Placental epithelial cell (primary cell): Measurements from ENCODE around the gene SMC3. TPM values are rescaled to one million over a fixed set of nuclear protein-coding genes. Genes with fewer than 3 reads are reported as not detected.

Experiments used
- small RNA-seq: library from RNA; depleted of rRNA; stranded (forward); fragments of <200 nt; gene quantifications from one replicate; pipeline ENCODE3, GENCODE V24; 2012
- total RNA-seq: library from RNA; depleted of rRNA; stranded (reverse); fragments of >200 nt; gene quantifications from 2 replicates; pipeline ENCODE4 v1.2.3, GENCODE V29; 2012

SMC3 gene
- total RNA-seq: 11.0 and 14.1 TPM in 2 replicates

DNA sequence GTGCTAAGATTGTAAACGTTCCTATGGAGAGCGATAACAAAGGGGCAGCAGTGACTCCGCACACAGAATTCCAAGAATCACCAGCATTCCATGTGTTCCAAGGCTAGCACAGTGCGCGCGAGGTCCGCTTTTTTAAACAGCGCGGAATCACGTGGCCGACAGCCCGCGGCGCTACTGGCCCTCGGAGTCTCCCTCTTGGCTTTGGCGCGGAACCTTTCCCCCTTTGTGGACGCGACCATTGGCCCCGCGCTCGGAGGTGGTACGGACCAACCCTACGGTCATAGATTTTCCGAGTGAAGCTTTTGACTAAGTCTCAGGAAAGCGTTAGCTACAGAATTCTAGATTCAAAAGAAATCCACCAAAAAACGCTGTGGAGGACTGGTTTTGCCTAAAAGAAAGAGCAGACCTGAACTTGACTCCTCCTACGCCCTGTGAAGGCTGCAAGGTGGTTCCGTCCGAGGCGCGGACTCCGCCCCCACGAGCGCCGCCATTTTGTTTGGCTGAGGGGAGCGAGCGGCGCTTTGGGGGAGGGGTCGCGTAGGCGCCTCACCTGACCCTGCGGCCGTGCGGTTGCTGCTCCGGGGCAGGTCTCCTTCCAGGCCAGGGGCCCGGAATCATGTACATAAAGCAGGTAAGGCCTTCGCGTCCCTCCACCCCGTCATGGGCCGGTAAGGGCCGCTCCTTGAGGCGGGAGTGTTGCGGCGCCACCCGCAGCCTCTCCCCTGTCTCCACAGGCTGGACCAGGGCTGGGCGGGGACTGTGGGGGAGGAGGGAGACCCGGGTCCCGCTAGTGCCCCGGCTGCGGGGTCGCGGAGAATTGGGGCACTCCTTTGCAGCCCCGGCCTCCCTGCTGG lies at the start of gene SMC3:
TSS of gene SMC3 (plus strand) at position 495 of the 854 bp plus-strand sequence. CDS start at position 617, 122 bp downstream.

DNA sequence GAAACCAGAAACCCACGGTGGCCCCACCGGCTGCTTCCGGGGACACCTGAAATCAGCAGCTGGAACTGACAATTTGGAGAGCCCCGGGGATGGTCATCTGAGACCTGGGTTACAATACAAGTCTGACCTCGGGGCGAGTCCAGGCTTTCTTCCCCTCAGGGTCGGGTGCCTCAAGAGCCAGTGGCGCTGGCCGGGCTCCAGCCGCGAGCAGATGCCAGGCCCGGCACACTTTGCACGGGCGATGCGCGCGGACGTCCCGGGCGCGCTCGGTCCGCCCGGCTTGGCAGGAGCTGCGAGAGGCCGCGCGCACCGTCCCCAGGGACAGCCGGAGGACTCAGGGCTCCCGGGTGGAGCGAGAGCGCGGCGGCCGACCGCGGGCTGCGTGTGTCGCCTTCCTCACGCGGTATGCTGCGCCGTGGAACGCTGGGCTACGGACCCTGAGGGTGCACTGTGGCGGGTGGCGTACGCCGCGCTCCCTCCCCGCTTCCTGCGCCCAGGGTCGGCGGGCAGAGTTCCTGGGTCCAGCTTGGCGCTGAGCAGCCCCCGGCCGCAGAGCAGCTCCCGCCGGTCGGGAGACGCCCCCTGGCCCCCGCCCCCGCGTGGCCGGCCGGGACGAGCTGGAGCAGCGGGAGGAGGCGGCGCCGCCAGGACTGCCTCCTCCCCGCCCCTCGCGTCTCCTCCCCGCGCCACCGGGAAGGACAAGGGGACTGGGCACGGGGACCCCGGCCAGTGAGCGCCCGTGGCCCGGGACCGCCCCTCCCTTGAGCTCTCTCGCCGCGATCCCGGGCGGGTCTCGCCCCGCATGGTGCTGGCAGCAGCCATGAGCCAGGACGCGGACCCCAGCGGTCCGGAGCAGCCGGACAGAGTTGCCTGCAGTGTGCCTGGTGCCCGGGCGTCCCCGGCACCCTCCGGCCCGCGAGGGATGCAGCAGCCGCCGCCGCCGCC lies 76.4 kb downstream of the SMC3 start, which contains the start of gene RBM20:
TSS of gene RBM20 (plus strand) at position 684 of the 945 bp plus-strand sequence. CDS start at position 803, 119 bp downstream.

Small RNA genes within 50 kb of the gene (small RNA-seq; reads per million reads assigned to genes)
- gene RF00019: not detected

Other genes with a start within 250 kb of the SMC3 start
- gene DUSP5, start 69.8 kb upstream of the SMC3 start, total RNA-seq: 1.2 and 4.4 TPM in 2 replicates
- gene RBM20, start 76.6 kb downstream of the SMC3 start, total RNA-seq: not detected in 2 replicates